Measurements from ENCODE around the gene ZNF70. TPM values are rescaled to one million over a fixed set of nuclear protein-coding genes. Genes with fewer than 3 reads are reported as not detected.

Gene ZNF70
- total and polyA plus RNA-seq, 2 of the 13 experiments (the other 11 are each of a cell fraction or from before 2014, with no cell fraction given) = 0.62 to 3.6 TPM

GRCh38 chr22:23720855-23721254 is 30.1 kb downstream of the ZNF70 start:
- CTCF ChIA-PET (ENCODE audit: low intra/inter-chr PET ratio, low total read pairs) = no interaction called here
- Histone ChIP-seq H4K20me1 (ENCODE audit: insufficient read depth, low read length) (no peaks in the 10 kb centered on the region), H3K79me2 (ENCODE audit: insufficient read depth, low read length) (peaks cover 6% of the 10 kb centered on the region), H3K9ac (ENCODE audit: insufficient read depth, low read depth, low read length) (no peak overlapping the region), H3K27ac (ENCODE audit: extremely low read length, insufficient read depth, low read length) (no peak overlapping the region), H3K4me3 (replicated peaks in 1 of 3; ENCODE audit: insufficient read depth in 1 of 3, low read depth in 2 of 3, low read length in 3 of 3) (no peak overlapping the region), H3K4me1 (ENCODE audit: insufficient read depth, low read length) (peaks cover 23% of the 10 kb centered on the region), H2AFZ (ENCODE audit: low read length) (no peak overlapping the region), H3K36me3 (replicated peaks in 1 of 2; ENCODE audit: control insufficient read depth in 1 of 2, insufficient read depth in 2 of 2, low read length in 2 of 2) (no peaks in the 10 kb centered on the region), H3K9me3 (ENCODE audit: low read length) (no peaks in the 10 kb centered on the region), H3K4me2 (ENCODE audit: low read depth, low read length) (no peak overlapping the region), H3K27me3 (ENCODE audit: control insufficient read depth in 1 of 2, insufficient read depth in 2 of 2, low read length in 2 of 2) (no peaks in the 10 kb centered on the region)
- FAIRE-seq (no peak), ATAC-seq (no peak), DNase-seq (ENCODE audit: low spot score) (no peak)
- 62% methylated on average over 6 of the region's 6 CpGs for WGBS (ENCODE audit: low lambda C conversion rate)
- POLR2A ChIA-PET = no interaction called here
- in situ Hi-C loops (cut with HindIII; ENCODE audit: extremely low pct_ligation_motif_present, low pct_unique_long_range_greater_than_20kb) (no loop called here), intact Hi-C loops (cut with micrococcal nuclease; ENCODE audit: unreplicated experiment) (no loop called here)
- BruUV-seq (replicated peaks) = no TSS peak
- no peak for TF ChIP-seq SOX6 (IDR thresholded peaks at IDR 0.05)
- no peak for TF ChIP-seq SOX6 (CRISPR knock-in tag; IDR thresholded peaks at IDR 0.05)
- no peak for TF ChIP-seq TMF1 (CRISPR knock-in tag; IDR thresholded peaks at IDR 0.05; ENCODE audit: low read depth)
- TF ChIP-seq KAT2B (IDR thresholded peaks at IDR 0.05; ENCODE audit: borderline replicate concordance, low read depth, low read length) = no peak
- TF ChIP-seq TARDBP (CRISPR knock-in tag; IDR thresholded peaks at IDR 0.05) = no peak
- no peak for TF ChIP-seq ZNF383 (CRISPR knock-in tag; IDR thresholded peaks at IDR 0.05; ENCODE audit: borderline replicate concordance)
- TF ChIP-seq ZNF609 (CRISPR knock-in tag; IDR thresholded peaks at IDR 0.05; ENCODE audit: borderline replicate concordance) = no peak
- TF ChIP-seq ZFAT (CRISPR knock-in tag; conservative IDR thresholded peaks at IDR 0.05) = no peak
- TF ChIP-seq TFDP2 (CRISPR knock-in tag; IDR thresholded peaks at IDR 0.05) = no peak
- TF ChIP-seq SIX1 (CRISPR knock-in tag; IDR thresholded peaks at IDR 0.05; ENCODE audit: borderline replicate concordance) = no peak
- TF ChIP-seq ZNF24 (IDR thresholded peaks at IDR 0.05) = no peak
- TF ChIP-seq GTF3A (CRISPR knock-in tag; conservative IDR thresholded peaks at IDR 0.05) = no peak
- TF ChIP-seq, protein P1, sequence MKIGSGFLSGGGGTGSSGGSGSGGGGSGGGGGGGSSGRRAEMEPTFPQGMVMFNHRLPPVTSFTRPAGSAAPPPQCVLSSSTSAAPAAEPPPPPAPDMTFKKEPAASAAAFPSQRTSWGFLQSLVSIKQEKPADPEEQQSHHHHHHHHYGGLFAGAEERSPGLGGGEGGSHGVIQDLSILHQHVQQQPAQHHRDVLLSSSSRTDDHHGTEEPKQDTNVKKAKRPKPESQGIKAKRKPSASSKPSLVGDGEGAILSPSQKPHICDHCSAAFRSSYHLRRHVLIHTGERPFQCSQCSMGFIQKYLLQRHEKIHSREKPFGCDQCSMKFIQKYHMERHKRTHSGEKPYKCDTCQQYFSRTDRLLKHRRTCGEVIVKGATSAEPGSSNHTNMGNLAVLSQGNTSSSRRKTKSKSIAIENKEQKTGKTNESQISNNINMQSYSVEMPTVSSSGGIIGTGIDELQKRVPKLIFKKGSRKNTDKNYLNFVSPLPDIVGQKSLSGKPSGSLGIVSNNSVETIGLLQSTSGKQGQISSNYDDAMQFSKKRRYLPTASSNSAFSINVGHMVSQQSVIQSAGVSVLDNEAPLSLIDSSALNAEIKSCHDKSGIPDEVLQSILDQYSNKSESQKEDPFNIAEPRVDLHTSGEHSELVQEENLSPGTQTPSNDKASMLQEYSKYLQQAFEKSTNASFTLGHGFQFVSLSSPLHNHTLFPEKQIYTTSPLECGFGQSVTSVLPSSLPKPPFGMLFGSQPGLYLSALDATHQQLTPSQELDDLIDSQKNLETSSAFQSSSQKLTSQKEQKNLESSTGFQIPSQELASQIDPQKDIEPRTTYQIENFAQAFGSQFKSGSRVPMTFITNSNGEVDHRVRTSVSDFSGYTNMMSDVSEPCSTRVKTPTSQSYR (CRISPR knock-in tag; IDR thresholded peaks at IDR 0.05; ENCODE audit: borderline replicate concordance) = no peak
- no peak for TF ChIP-seq CREM (IDR thresholded peaks at IDR 0.05)
- TF ChIP-seq CREM (CRISPR knock-in tag; IDR thresholded peaks at IDR 0.05) = no peak
- TF ChIP-seq ZNF230 (CRISPR knock-in tag; IDR thresholded peaks at IDR 0.05) = no peak
